GM19372 (cell line): ENCODE results near the gene WDR90.
"Not testable (repeated sequence)": the region's sequence is repeated elsewhere in the genome, so short reads cannot be mapped to it uniquely, and the experiment has no call there.

Experiments
- ATAC-seq: cut with Tn5 transposase; IDR thresholded peaks from one replicate; pipeline ENCODE4 v1.9.1; 2021; ENCODE audit warnings: mild to moderate bottlenecking, low read depth, moderate library complexity; ENCODE audit not compliant: unreplicated experiment

WDR90 gene

GRCh38 chr16:684071-684794, 35.1 kb downstream of the WDR90 start, which contains the start of gene JMJD8:
TSS of gene JMJD8 (minus strand) at chr16:684334. CDS start at chr16:684319, 15 bp downstream.
- peak; percentile 66 for ATAC-seq

DNA sequence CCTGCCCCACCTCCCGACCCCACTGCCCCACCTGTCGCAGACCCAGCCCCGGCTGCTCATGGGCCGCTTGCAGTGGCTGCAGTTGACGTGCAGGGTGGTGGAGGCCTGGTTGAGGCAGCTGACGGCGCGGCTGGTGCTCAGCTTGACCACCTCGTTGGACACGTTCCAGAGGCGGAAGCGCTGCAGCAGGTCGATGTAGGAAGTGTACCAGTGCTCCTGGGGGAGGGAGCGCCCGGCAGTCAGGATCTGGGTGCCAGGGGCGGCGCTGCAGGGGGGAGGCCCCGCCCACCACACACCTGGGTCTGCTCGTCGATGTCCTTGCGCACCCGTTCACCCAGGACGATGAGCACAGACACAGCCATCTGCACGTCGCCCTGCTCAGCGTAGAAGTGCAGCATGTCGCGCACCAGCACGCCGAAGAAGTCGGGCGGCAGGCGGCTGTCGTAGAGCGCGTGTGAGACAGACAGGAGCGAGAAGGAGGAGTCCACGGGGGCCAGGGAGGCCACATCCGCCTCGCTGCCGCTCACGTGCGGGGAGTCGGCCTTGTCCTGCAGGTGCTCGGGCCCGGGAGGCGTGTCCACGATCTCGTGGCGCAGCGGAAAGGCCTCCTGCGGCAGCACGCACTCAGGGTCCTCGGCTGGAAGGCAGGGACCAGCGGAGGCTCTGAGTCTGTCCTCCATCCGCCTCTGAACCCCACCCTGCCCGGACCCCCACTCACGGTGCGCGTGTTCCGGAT, 36.0 kb downstream of the WDR90 start:
- ATAC-seq = no peak

- ATAC-seq = no peak
Observed at GRCh38 chr16:685967-686366, 36.8 kb downstream of the WDR90 start.

DNA sequence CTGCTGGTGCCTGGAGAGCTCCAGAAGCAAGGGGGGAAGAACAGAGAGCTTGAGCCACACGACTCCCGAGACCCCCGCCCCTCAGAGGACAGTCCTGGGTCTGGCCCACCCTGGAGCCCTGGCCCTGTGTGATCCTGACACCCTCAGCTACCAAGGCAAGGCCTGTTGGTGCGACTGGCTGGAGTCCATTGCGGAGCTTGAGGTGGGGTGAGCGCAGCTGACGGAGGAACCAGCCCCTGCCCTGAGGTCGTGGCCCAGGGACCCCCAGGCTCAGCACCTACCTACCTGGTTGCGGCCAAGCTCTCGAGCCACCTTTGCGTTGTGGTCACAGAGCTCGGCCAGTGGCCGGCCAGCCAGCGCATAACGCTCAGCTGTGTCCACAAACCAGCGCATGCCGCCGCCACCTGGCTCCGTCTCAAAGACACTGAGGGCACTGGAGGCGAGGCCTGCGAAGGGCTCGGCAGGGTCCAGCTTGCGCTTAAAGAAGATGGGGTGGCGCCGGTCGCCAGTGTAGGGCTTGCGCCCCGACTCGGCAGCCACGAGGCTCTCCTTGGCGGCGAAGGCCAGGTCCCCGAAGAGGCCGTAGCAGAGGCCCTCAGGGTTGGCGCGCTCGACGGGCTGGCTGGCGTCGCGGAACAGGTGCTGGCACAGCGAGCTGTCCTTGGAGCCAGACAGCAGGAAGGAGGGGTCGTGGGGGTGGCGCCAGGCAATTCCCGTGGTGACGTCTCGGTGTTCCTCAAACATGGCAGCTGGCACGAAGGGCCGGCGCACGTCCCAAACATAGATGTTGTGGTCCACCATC, 37.5 kb downstream of the WDR90 start:
- no peak for ATAC-seq

GRCh38 chr16:687499-687898, 38.3 kb downstream of the WDR90 start:
- no peak for ATAC-seq

DNA sequence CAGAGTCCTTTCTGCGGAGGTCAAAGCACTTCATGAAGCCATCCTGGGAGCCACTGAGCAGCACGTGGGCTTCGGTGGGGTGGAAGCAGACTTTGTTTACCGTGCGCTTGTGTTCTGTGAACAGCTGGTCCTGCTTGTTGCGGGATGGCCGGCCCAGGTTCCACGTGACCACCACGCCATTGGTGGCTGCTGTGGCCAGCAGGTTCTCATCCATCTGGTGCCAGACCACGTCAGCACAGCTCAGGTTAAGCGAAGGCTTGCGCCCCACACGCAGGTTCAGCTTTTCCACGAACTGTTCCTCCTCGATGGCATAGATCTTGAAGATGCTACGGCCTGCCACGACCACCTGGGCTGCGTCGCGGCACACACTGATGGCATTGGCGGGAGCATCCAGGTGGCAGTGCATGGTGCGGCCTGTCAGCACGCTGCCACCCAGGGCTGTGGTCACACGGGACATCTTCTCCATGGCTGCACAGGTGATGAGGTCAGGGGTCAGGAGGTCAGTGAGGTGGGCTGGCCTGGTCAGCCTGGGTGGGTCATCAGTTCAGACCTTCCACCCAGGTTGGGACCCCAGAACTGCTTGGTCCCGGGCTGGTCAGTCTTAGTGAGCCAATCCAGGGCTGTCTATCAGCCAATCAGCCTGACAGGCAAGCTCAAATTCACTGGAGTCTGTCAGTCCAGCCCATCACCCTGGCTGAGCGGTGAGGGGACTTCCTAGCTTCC, 40.2 kb downstream of the WDR90 start:
- ATAC-seq = no peak

DNA sequence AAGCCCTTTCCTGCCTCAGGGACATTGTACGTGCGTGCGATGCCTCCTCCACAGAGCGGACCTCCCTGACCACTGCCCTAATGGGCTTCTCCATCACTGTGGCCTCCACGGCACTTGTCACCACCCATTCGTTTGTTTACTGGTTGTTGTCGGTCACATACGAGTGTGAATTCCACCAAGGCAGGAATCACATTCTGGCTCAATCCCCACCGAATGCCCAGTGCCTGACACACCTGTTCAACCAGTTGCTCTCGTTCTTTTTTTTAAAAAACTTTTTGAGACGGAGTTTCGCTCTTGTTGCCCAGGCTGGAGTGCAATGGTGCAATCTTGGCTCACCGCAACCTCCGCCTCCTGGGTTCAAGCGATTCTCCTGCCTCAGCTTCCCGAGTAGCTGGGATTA, 42.1 kb downstream of the WDR90 start:
- ATAC-seq = not testable (repeated sequence)

GRCh38 chr16:692356-693108, 43.4 kb downstream of the WDR90 start:
- ATAC-seq = no peak

GRCh38 chr16:693364-693763, 44.2 kb downstream of the WDR90 start:
- no peak for ATAC-seq

GRCh38 chr16:693766-694165, 44.6 kb downstream of the WDR90 start:
- ATAC-seq = no peak

- ATAC-seq = no peak
Observed at GRCh38 chr16:694187-694862, 45.2 kb downstream of the WDR90 start.

DNA sequence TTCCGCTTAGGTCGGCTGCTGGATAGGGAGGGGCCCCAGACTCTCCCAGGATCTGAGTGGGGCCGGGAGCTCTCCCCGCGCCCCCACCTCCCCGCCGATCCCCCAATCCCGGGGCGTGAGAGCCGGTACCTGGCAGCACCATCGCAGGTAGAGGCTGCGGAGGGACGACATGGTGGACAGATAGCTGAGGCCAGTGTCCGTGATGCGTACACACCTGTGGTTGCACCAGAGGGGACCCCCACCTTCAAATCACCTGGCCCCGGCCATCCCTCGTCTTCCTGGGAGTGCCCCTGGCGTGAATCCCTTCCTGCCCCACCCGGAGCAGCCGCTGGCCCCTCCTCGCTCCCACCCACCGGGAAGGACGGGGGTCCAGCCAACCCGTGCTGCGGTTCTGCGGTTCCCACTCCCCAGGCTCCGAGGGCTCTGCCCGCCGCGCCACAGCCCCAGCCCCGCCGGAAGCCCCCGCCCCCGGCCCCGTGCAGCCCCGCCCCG, 45.7 kb downstream of the WDR90 start:
- ATAC-seq = no peak

DNA sequence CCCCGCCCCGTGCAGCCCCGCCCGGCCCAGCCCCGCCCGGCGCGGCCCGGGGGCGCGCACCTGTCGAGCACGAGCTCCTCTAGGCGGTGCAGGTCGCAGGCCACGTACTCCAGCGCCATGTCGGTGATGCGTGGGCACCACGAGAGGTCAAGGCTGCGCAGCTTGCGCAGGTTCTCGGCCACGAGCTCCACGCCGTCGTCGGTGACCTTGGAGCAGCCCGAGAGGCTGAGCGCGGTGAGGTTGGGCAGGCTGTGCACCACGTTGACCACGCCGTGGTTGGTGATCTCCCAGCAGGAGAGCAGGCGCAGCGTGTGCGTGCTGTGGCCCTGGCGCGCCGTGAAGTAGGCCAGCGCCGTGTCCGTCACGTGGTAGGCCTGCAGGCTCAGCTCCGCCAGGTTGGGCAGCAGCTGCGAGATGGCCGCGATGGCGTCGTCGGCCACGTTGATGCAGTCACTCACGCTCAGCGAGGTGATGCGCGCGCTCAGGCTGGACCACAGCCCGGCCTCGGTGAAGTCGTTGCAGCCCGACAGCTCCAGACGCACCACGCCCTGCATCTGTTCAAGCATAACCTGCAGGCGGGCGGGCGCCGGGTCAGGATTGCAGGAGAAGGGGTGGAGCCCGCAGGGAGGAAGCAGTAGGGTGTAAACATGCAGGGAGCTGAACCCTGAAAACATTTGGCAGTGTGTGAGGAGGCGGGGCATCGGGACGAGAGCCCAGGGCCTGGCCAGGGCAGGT, 46.4 kb downstream of the WDR90 start:
- no peak for ATAC-seq

DNA sequence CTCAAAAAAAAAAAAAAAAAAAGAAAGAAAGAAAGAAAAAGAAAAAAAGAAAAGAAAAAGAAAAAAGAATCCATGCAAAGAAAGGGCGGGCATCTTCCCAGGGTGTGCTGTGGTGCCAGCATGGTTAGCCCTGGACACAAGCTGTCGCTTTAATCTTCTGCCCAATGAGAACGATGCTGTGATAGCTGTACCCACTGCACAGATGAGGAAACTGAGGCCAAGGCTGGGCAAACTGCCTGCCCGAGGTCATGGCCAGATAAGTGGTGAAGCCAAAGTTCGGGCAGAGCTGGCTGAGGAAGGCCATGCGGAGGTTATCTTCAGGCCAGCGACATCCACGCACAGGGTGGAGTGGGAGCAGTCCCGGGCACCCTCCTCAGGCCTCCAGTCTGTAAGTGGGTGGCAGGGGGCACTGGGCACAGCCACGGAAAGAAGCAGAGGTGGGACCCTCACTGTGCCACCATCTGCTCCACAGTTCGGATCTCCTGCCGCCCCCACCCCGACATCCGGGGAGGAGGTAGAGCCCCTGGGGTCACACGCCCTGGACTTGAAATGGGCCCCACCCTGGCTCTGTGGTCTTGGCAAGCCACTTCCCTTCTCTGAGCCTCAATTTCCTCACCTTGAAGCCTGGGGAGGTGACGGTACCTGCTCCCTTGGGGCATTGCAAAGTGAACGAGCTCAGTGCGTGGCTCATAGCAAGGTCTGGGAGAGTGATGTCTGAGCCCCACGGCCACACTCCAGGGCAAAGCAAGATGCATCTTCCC, 49.9 kb downstream of the WDR90 start:
- ATAC-seq = no peak

DNA sequence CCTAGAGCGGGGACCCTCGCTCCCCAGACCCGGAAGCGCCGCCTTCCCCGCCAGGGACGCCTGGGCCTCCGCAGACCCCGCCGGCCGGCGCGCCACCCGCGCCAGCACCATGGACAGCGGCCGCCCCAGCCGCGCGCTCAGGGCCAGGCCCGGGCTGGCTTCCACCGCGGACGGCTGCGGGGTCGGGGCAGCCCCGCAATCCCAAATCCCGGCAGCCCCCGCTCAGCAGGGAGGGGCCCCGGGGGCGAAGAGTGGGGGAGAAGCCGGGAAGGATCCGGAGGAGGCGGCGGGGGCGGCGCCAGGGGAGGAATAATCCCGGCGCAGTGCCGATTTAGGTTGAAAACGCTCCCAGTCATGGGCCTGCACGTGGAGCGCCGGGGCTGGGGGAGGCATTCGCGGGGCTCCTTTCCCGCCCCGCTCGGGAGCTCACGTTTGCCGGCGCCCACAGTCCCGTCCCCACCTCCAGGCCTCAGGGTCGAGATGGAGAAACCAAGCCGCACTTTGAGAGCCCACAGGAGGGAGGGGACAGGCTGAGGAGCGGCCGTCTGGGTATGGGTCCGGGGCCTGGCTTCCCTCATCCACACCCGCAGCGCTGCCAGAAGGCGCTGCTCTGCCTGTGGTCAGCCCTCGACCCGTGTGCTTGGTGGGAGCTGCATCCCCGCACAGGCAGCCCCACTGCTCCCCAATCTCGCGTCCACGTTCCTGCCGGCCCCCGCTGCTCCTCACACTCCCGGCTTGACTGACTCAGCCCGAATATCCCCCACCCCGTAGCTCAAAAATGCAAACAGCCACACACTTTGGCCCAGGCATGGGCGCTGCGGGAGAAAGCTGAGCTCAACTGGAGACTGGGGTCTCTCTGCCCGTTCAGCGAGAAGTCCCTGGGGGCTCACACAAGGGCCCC, 51.8 kb downstream of the WDR90 start:
- no peak for ATAC-seq

DNA sequence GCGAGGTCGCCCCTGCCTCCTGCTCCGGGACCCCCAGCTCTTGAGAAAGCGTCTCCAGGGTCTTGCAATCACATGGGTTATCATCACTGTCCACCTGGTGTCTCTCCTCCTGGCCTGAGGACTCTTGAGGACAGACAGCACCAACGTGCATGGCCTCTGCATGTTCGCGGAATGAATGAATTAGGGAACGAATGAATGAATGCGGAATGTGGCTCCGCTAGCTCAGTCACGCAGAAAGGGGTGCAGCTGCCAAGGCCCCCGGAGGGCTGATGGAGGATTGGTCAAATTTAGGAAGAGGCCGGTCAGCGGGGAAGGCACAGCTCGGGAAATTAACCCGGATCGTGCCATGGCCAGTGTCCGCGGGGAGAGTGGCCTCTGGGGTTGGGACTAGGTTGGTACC, 53.2 kb downstream of the WDR90 start:
- no peak for ATAC-seq

GRCh38 chr16:703406-703805, 54.2 kb downstream of the WDR90 start:
- no peak for ATAC-seq
